ENCODE measurements around the gene EPX.

The EPX gene

DNA sequence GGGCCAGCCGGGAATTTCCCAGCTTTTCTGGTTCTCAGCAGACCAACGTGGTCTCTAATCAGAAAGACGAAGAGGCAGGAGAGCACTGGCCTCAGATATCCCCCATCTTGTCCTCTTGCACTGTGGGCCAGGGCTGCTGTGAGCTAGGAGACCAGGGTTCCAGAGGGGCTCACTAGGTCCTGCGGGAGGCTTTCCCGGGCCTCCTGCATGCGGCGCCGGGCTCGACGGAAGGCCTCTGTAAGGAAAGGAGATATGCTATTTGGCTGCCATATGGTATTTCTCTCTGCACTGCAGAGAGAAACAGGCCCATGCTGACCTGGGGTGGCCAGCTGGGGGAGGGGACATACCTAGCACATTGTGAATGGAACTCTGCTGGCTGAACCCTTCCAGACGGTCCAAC is 13.4 kb downstream of the EPX start:
- Histone ChIP-seq H3K4me3 (ENCODE audit: low read length) (no peak overlapping the region), H3K9me3 (ENCODE audit: control insufficient read depth, low read length) (no peaks in the 10 kb centered on the region), H3K36me3 (ENCODE audit: control insufficient read depth, insufficient read depth, low read length, severe bottlenecking) (peaks cover 38% of the 10 kb centered on the region), H3K4me1 (ENCODE audit: control insufficient read depth, insufficient read depth, low read length) (no peaks in the 10 kb centered on the region), H3K27me3 (replicated peaks; ENCODE audit: control insufficient read depth, insufficient read depth, low read length) (no peaks in the 10 kb centered on the region), H3K9ac (ENCODE audit: low read length) (no peak overlapping the region)
- DNase-seq (ENCODE audit: low read depth): no peak

DNA sequence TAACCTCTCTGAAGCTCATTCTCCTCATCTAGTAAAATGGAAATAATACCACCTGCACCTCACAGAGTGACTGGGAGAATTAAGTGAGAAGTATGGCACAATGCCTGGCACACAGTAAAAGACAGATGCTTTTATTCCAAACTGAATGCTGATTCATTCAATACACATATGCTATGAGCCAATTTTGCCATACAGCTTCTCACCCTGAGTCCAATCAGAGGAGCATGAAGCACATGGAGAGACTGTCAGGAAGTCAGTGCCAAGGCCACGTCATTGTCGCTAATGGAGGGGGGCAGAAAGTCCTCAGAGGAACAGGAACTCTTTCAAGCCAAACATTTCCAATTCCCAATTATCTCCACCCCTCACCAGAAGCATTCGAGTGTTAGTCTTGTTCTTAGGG is 14.9 kb downstream of the EPX start:
- Histone ChIP-seq H3K27me3 (replicated peaks; ENCODE audit: control insufficient read depth, insufficient read depth, low read length) (no peaks in the 10 kb centered on the region), H3K9ac (ENCODE audit: low read length) (no peak overlapping the region), H3K9me3 (ENCODE audit: control insufficient read depth, low read length) (no peaks in the 10 kb centered on the region), H3K4me3 (ENCODE audit: low read length) (no peak overlapping the region), H3K36me3 (ENCODE audit: control insufficient read depth, insufficient read depth, low read length, severe bottlenecking) (peaks cover 44% of the 10 kb centered on the region), H3K4me1 (ENCODE audit: control insufficient read depth, insufficient read depth, low read length) (no peaks in the 10 kb centered on the region)
- DNase-seq (ENCODE audit: low read depth): no peak

DNA sequence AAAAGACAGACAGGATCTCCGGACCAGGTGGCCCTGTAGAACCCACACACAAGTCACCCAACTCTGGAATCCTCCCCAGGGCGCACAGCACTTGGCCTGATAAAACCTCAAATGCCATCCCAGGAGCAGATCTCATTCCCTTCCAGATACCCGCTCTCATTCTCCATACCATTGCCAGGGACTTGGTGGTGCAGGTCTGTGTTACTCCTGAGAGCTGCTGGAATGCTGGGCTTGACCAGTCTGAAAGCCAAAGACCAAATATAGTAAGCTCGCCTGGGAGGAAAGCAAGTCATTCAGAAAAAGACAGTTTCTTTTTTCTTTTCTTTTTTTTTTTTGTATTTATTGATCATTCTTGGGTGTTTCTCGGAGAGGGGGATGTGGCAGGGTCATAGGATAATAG is 15.8 kb downstream of the EPX start:
- Histone ChIP-seq H3K36me3 (ENCODE audit: control insufficient read depth, insufficient read depth, low read length, severe bottlenecking) (peaks cover 53% of the 10 kb centered on the region), H3K4me3 (ENCODE audit: low read length) (no peak overlapping the region), H3K27me3 (replicated peaks; ENCODE audit: control insufficient read depth, insufficient read depth, low read length) (no peaks in the 10 kb centered on the region)

DNA sequence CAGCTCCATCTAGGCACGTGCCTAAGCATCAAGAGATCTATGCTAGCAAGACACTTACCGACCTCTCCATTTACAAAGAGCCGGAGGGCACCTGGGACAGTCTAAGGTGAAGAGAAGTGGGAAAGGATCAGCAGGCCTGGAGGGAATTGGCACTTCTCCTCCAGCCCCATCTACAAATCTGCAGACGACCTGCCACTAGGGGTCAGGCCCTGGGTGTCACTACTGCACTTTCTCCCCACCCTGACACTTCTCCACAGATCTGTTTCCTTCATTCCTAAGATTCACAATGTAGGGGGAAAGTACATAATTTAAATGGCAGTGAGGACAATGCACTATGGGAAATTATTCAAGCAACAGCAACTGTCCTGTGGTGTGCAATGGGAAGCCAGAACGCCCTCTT is 18.4 kb downstream of the EPX start:
- Histone ChIP-seq H3K4me1 (ENCODE audit: control insufficient read depth, insufficient read depth, low read length) (no peaks in the 10 kb centered on the region), H3K9ac (ENCODE audit: low read length) (no peak overlapping the region), H3K4me3 (ENCODE audit: low read length) (no peak overlapping the region), H3K9me3 (ENCODE audit: control insufficient read depth, low read length) (no peaks in the 10 kb centered on the region), H3K36me3 (ENCODE audit: control insufficient read depth, insufficient read depth, low read length, severe bottlenecking) (peaks cover 58% of the 10 kb centered on the region), H3K27me3 (replicated peaks; ENCODE audit: control insufficient read depth, insufficient read depth, low read length) (no peaks in the 10 kb centered on the region)
- no peak for DNase-seq (ENCODE audit: low read depth)

More for the DNA sequence above, 15.8 kb downstream of the EPX start:
- H3K4me1 ChIP-seq (ENCODE audit: control insufficient read depth, insufficient read depth, low read length): no peaks in the 10 kb centered on the region
- no peak for DNase-seq (ENCODE audit: low read depth)
- no peaks in the 10 kb centered on the region for H3K9me3 ChIP-seq (ENCODE audit: control insufficient read depth, low read length)
- no peak overlapping the region for H3K9ac ChIP-seq (ENCODE audit: low read length)

DNA sequence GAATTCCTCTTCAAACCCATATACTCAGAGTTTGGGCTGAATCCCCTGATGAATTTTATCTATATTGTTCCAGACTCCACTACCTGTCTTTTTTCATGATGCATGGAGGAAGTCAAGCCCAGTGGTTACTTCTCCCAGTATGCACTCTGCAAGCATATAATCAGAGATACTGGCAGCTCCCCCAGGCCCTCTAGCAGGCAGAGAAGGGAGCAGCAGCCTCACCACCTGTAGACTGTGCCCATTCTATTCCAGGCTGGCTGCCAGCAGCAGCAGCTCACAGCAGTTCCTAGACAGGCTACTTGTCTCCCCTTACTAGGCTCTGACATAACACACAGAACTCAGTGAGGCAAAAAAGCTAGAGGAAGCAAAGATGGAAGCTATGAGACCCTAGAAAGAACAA is 23.2 kb downstream of the EPX start:
- Histone ChIP-seq H3K4me3 (ENCODE audit: low read length) (no peak overlapping the region), H3K9ac (ENCODE audit: low read length) (no peak overlapping the region), H3K4me1 (ENCODE audit: control insufficient read depth, insufficient read depth, low read length) (peaks cover 12% of the 10 kb centered on the region), H3K36me3 (ENCODE audit: control insufficient read depth, insufficient read depth, low read length, severe bottlenecking) (peaks cover 26% of the 10 kb centered on the region), H3K9me3 (ENCODE audit: control insufficient read depth, low read length) (no peaks in the 10 kb centered on the region), H3K27me3 (replicated peaks; ENCODE audit: control insufficient read depth, insufficient read depth, low read length) (no peaks in the 10 kb centered on the region)
- no peak for DNase-seq (ENCODE audit: low read depth)

DNA sequence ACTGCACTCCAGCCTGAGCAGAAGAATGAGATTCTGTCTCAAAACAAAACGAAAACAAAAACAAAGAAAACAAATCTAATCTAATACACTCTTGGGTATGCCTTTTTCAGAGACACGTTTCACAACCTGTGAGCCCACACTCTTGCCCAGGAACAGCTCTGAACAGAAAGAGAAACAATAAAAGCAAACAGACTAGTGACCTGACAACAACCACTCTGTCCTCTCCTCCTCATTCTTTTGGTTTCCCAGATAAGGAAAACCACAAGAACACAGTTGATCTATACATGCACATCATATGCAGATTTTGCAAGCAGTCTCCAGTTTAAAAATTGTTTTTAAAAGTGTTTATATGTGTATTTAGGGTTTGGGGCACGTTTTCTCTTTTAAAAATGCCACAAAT is 25.2 kb downstream of the EPX start:
- no peaks in the 10 kb centered on the region for H3K9me3 ChIP-seq (ENCODE audit: control insufficient read depth, low read length)
- peaks cover 12% of the 10 kb centered on the region for H3K4me1 ChIP-seq (ENCODE audit: control insufficient read depth, insufficient read depth, low read length)
- H3K9ac ChIP-seq (ENCODE audit: low read length): no peak overlapping the region
- no peak for DNase-seq (ENCODE audit: low read depth)
- peaks cover 17% of the 10 kb centered on the region for H3K36me3 ChIP-seq (ENCODE audit: control insufficient read depth, insufficient read depth, low read length, severe bottlenecking)
- H3K4me3 ChIP-seq (ENCODE audit: low read length): no peak overlapping the region
- H3K27me3 ChIP-seq (replicated peaks; ENCODE audit: control insufficient read depth, insufficient read depth, low read length): no peaks in the 10 kb centered on the region

DNA sequence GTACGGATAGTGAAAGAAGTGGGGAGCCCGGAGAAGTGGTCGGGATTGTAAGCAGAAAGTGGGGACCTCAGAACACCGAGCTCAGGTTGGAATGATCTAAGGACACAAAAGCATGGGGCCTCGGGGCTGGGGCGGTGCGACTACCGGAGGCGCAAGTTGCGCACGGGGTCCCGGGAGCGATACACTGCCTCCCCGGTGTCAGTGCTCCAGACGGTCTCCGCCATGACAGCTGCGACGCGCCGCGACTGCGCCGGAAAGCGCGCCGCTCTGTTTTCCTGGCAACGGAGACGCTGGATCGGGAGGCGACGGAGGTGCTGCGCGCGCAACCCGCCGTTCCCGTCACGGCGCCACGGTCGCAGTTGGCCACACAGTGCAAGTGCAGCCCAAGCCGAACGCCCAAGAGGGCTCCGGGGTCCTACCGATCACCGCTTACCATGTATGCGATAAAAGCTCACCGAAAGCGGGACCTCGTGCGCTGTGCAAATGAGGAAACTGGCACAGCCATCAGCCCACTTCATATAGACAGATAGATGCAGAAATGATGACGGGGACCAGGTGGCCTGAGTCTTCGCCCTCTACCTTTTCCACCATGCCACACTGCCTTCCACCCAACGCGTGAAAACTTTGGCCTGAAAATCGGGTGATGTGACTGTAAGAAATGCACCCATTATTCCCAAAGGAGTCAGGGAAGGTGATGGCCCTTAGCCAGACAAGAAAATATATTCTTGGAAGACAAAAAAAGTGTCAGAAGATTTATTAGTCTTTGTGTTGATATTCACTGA is 26.7 kb downstream of the EPX start, which contains the start of gene MKS1:
MKS1 (minus strand) TSS at position 249 of the 782 bp plus-strand sequence; CDS start at position 224, 25 bp downstream.
- H3K9ac ChIP-seq (ENCODE audit: low read length): peak within 1 kb of the TSS; percentile 88
- no peaks in the 10 kb centered on the region for H3K27me3 ChIP-seq (replicated peaks; ENCODE audit: control insufficient read depth, insufficient read depth, low read length)
- peak within 1 kb of the TSS; percentile 91 for H3K4me3 ChIP-seq (ENCODE audit: low read length)
- H3K9me3 ChIP-seq (ENCODE audit: control insufficient read depth, low read length): no peaks in the 10 kb centered on the region
- peaks cover 4% of the 10 kb centered on the region for H3K36me3 ChIP-seq (ENCODE audit: control insufficient read depth, insufficient read depth, low read length, severe bottlenecking)
- H3K4me1 ChIP-seq (ENCODE audit: control insufficient read depth, insufficient read depth, low read length): peaks cover 14% of the 10 kb centered on the region
- peak; percentile 96 for DNase-seq (ENCODE audit: low read depth)

DNA sequence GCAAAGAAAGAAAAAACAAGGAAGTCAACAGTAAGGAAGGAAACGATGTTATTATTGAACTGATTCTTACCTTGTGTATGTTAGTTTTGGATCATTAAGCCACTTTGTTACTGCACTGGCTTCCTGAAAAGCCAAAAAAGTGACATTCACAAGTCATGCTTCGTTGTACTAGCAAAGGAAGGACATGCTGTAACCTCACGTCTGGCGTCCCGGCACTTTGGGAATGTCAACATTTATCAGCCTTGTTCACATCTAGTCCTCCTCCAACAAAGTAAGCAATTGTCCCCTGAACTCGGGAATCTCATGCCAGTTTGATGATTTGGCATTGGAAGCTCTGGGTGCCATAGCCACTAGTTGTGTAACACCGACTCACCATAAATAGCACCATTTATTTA is 27.3 kb downstream of the EPX start:
- Histone ChIP-seq H3K9ac (ENCODE audit: low read length) (peak overlapping the region; percentile 88), H3K36me3 (ENCODE audit: control insufficient read depth, insufficient read depth, low read length, severe bottlenecking) (peaks cover 4% of the 10 kb centered on the region), H3K4me1 (ENCODE audit: control insufficient read depth, insufficient read depth, low read length) (peaks cover 17% of the 10 kb centered on the region), H3K4me3 (ENCODE audit: low read length) (peak overlapping the region; percentile 91), H3K9me3 (ENCODE audit: control insufficient read depth, low read length) (no peaks in the 10 kb centered on the region), H3K27me3 (replicated peaks; ENCODE audit: control insufficient read depth, insufficient read depth, low read length) (no peaks in the 10 kb centered on the region)
- DNase-seq (ENCODE audit: low read depth): no peak

DNA sequence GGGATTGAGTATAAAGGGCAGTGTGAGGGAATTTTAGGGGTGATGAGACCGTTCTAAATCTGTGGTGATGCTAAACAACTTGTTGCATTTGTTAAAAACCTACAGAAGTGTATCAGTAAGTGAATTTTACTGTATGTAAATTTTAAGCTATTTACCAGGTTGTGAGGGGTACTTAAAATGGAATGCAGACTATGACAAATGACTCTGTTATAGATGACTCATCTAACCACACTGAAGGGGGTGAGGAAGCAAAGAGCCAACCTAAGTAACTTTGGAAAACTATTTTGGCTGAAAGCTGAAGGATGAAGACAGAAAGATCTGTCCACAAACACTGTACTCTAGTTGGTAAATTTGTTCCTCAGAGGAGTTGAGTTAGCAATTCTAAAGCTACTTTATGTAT is 31.8 kb downstream of the EPX start:
- DNase-seq (ENCODE audit: low read depth): peak; percentile 9
- H3K36me3 ChIP-seq (ENCODE audit: control insufficient read depth, insufficient read depth, low read length, severe bottlenecking): no peaks in the 10 kb centered on the region
- no peak overlapping the region for H3K9ac ChIP-seq (ENCODE audit: low read length)
- H3K27me3 ChIP-seq (replicated peaks; ENCODE audit: control insufficient read depth, insufficient read depth, low read length): no peaks in the 10 kb centered on the region
- H3K4me1 ChIP-seq (ENCODE audit: control insufficient read depth, insufficient read depth, low read length): peaks cover 12% of the 10 kb centered on the region
- no peaks in the 10 kb centered on the region for H3K9me3 ChIP-seq (ENCODE audit: control insufficient read depth, low read length)
- no peak overlapping the region for H3K4me3 ChIP-seq (ENCODE audit: low read length)

DNA sequence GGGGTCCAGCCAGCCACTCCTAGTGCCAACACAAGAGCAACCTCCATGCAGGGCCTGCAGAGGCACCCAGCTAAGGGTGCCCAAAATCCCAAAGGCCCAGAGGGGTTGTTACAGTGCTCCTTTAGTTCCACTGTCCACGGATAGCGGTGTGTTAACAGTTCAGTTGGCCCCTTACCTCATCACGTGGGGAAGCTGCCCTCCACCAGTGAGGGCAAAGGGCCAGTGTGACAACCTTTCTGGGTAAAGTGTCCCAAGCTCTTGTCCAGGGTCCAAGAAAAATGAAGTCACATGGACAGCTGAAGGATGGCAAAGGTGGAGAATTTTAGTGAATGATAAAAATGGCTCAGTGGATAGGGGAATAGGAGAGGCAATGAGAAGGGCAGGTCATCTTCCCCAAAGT is 35.2 kb downstream of the EPX start:
- H3K4me3 ChIP-seq (ENCODE audit: low read length): no peak overlapping the region
- H3K27me3 ChIP-seq (replicated peaks; ENCODE audit: control insufficient read depth, insufficient read depth, low read length): no peaks in the 10 kb centered on the region
- peaks cover 16% of the 10 kb centered on the region for H3K4me1 ChIP-seq (ENCODE audit: control insufficient read depth, insufficient read depth, low read length)
- no peak for DNase-seq (ENCODE audit: low read depth)
- no peaks in the 10 kb centered on the region for H3K9me3 ChIP-seq (ENCODE audit: control insufficient read depth, low read length)
- no peak overlapping the region for H3K9ac ChIP-seq (ENCODE audit: low read length)
- no peaks in the 10 kb centered on the region for H3K36me3 ChIP-seq (ENCODE audit: control insufficient read depth, insufficient read depth, low read length, severe bottlenecking)

DNA sequence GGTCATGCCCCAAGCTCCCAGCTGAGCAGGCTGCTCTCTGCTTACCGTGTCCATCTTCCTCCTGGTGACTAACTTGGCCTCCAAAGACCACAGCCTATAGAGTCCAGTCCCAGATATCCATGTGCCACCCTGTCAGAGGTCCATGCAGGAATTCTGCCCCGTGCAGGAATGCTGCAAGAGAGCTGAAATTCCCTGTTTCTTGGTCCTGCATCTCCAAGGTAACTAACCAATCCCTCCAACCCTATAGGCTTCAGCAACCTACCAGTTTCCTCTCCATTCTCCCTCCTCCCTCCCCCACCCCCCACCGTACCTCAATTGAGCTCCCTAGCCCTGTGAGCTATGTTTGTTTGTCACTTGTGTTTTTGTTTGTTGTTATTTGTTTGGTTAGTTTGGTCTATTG is 36.2 kb downstream of the EPX start:
- Histone ChIP-seq H3K4me1 (ENCODE audit: control insufficient read depth, insufficient read depth, low read length) (peaks cover 16% of the 10 kb centered on the region), H3K9ac (ENCODE audit: low read length) (no peak overlapping the region), H3K27me3 (replicated peaks; ENCODE audit: control insufficient read depth, insufficient read depth, low read length) (no peaks in the 10 kb centered on the region), H3K36me3 (ENCODE audit: control insufficient read depth, insufficient read depth, low read length, severe bottlenecking) (no peaks in the 10 kb centered on the region), H3K4me3 (ENCODE audit: low read length) (no peak overlapping the region), H3K9me3 (ENCODE audit: control insufficient read depth, low read length) (no peaks in the 10 kb centered on the region)
- no peak for DNase-seq (ENCODE audit: low read depth)

DNA sequence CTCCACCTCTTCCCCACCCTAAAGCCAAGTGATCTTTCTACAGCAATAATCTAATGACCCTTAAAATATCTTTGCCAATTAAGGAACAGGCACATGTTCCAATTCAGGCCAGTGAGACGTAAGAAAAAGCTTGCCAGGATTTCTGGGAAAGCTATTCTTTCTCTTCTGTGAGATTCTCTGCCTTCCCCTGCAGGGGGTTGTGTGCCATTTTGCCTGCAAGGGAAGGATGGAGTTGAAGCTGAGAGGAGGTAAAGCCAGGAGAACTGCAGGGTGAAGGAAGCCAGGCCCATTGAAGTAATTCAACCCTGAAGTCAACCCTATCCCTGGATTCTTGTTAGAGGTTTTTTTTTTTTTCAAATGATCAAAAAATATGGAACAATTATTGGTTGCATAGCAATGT is 36.9 kb downstream of the EPX start:
- H3K4me3 ChIP-seq (ENCODE audit: low read length): no peak overlapping the region
- H3K27me3 ChIP-seq (replicated peaks; ENCODE audit: control insufficient read depth, insufficient read depth, low read length): peaks cover 2% of the 10 kb centered on the region
- H3K36me3 ChIP-seq (ENCODE audit: control insufficient read depth, insufficient read depth, low read length, severe bottlenecking): no peaks in the 10 kb centered on the region
- H3K4me1 ChIP-seq (ENCODE audit: control insufficient read depth, insufficient read depth, low read length): peaks cover 13% of the 10 kb centered on the region
- H3K9me3 ChIP-seq (ENCODE audit: control insufficient read depth, low read length): no peaks in the 10 kb centered on the region
- DNase-seq (ENCODE audit: low read depth): no peak
- H3K9ac ChIP-seq (ENCODE audit: low read length): no peak overlapping the region

Measured in adipocyte (in vitro differentiated cells).